CD14-positive monocyte (primary cell): ENCODE data around the gene HES6. TPM values are rescaled to one million over a fixed set of nuclear protein-coding genes. Genes with fewer than 3 reads are reported as not detected.
A peak's percentile ranks its signal among the peaks of the same experiment; 100 is the strongest.

ENCODE experiments used
- DNase-seq, 3 donors: peaks; one replicate each; pipeline ENCODE4 v3.0.0-alpha.2; 2011 to 2022
- H2AFZ ChIP-seq: 2 replicates; pipeline ENCODE4 v1.6.0; 2012; ENCODE audit warnings: mild to moderate bottlenecking, low read depth, low read length, inconsistent platforms; ENCODE audit not compliant: insufficient read depth, poor library complexity, severe bottlenecking
- H3K27ac ChIP-seq, 2 donors: 1 replicate in 1 of 2; 2 replicates in 1 of 2; pipeline ENCODE4 v1.5.1; 2012 to 2013; ENCODE audit warnings: low read length in 2 of 2, control low read depth in 1 of 2, inconsistent platforms in 1 of 2, low read depth in 1 of 2, mild to moderate bottlenecking in 1 of 2
- H3K27me3 ChIP-seq, 2 donors: one replicate each; pipeline versions ENCODE4 v1.6.0 to v1.6.1; 2011 to 2013; ENCODE audit warnings: low read length in 2 of 2; ENCODE audit not compliant: control insufficient read depth in 2 of 2, insufficient read depth in 2 of 2
- H3K36me3 ChIP-seq, 2 donors: replicated peaks in 1 of 2; 1 replicate in 1 of 2; 2 replicates in 1 of 2; pipeline versions ENCODE4 v1.5.1 to v1.6.1; 2012 to 2013; ENCODE audit warnings: low read length in 2 of 2, control low read depth in 1 of 2, inconsistent platforms in 1 of 2, mild to moderate bottlenecking in 1 of 2; ENCODE audit not compliant: insufficient read depth in 2 of 2, control insufficient read depth in 1 of 2
- H3K4me1 ChIP-seq, 2 donors: 1 replicate in 1 of 2; 2 replicates in 1 of 2; pipeline versions ENCODE4 v1.5.1 to v1.6.1; 2012 to 2013; ENCODE audit warnings: low read length in 2 of 2, control low read depth in 1 of 2, inconsistent platforms in 1 of 2, mild to moderate bottlenecking in 1 of 2, moderate library complexity in 1 of 2; ENCODE audit not compliant: insufficient read depth in 2 of 2, control insufficient read depth in 1 of 2
- H3K4me2 ChIP-seq: replicated peaks from 2 replicates; pipeline ENCODE3; 2012; ENCODE audit warnings: low read length, moderate library complexity, mild to moderate bottlenecking; ENCODE audit not compliant: poor library complexity, severe bottlenecking; ENCODE audit errors: extremely low read depth
- H3K4me3 ChIP-seq, 3 experiments: fragments of 200-600 bp in 1 of 3; sonication (generic) in 1 of 3; replicated peaks in 1 of 3; 1 replicate in 2 of 3; 2 replicates in 1 of 3; pipeline ENCODE4 v1.5.1; 2011 to 2013; ENCODE audit warnings: low read length in 3 of 3, mild to moderate bottlenecking in 3 of 3, control low read depth in 2 of 3, low read depth in 2 of 3, inconsistent platforms in 1 of 3, moderate library complexity in 1 of 3
- H3K79me2 ChIP-seq: 2 replicates; pipeline ENCODE4 v1.6.0; 2012; ENCODE audit warnings: mild to moderate bottlenecking, control low read depth, inconsistent platforms, low read length, moderate library complexity; ENCODE audit not compliant: insufficient read depth
- H3K9ac ChIP-seq: 2 replicates; pipeline ENCODE4 v1.6.0; 2017; ENCODE audit warnings: low read length, mild to moderate bottlenecking; ENCODE audit not compliant: insufficient read depth, poor library complexity, severe bottlenecking
- H3K9me3 ChIP-seq, 2 donors: replicated peaks in 1 of 2; 1 replicate in 1 of 2; 2 replicates in 1 of 2; pipeline versions ENCODE4 v1.5.1 to v1.6.1; 2012 to 2013; ENCODE audit warnings: low read length in 2 of 2, control low read depth in 1 of 2; ENCODE audit not compliant: control insufficient read depth in 1 of 2, insufficient read depth in 1 of 2
- H4K20me1 ChIP-seq: 2 replicates; pipeline ENCODE4 v1.6.0; 2012; ENCODE audit warnings: mild to moderate bottlenecking, low read length, control low read depth, moderate library complexity; ENCODE audit not compliant: insufficient read depth
- H3K27ac Mint-ChIP-seq, 7 donors: one replicate each; pipeline ENCODE4 v1.8.0; 2020; ENCODE audit warnings: mild to moderate bottlenecking in 7 of 7, mixed read lengths in 7 of 7, moderate library complexity in 6 of 7, inconsistent platforms in 2 of 7
- H3K27me3 Mint-ChIP-seq, 3 donors: one replicate each; pipeline ENCODE4 v1.8.0; 2021 to 2022; ENCODE audit warnings: low read depth in 3 of 3, mild to moderate bottlenecking in 3 of 3, mixed read lengths in 3 of 3, moderate library complexity in 3 of 3, inconsistent platforms in 1 of 3
- H3K36me3 Mint-ChIP-seq, 2 donors: one replicate each; pipeline ENCODE4 v1.8.0; 2020; ENCODE audit warnings: mixed read lengths in 2 of 2, inconsistent platforms in 1 of 2, mild to moderate bottlenecking in 1 of 2
- H3K4me1 Mint-ChIP-seq: one replicate; pipeline ENCODE4 v1.8.0; 2020; ENCODE audit warnings: mild to moderate bottlenecking, mixed read lengths
- H3K4me3 Mint-ChIP-seq, 2 donors: one replicate each; pipeline ENCODE4 v1.8.0; 2020; ENCODE audit warnings: mild to moderate bottlenecking in 2 of 2, mixed read lengths in 2 of 2, moderate library complexity in 1 of 2
- H3K9me3 Mint-ChIP-seq, 7 donors: one replicate each; pipeline ENCODE4 v1.8.0; 2020 to 2022; ENCODE audit warnings: mixed read lengths in 7 of 7, mild to moderate bottlenecking in 6 of 7, moderate library complexity in 6 of 7, inconsistent platforms in 2 of 7
- CTCF ChIP-seq: fragments of 200-600 bp; IDR thresholded peaks from one replicate; pipeline ENCODE4 v1.8.0; 2022; ENCODE audit warnings: antibody characterized with exemption, mild to moderate bottlenecking
- WGBS: methylation state at CpG from one replicate; pipeline ENCODE4 v1.1.5; 2013; ENCODE audit warnings: missing lambda C conversion rate; ENCODE audit not compliant: insufficient coverage; 5-methylcytosine and 5-hydroxymethylcytosine counted together
- intact Hi-C, 2 donors: fragments of 100-400 bp; cut with micrococcal nuclease; formaldehyde crosslinking; loops; one replicate each; pipeline versions ENCODE4 v1.15.0 to v1.15.1; 2023
- polyA plus RNA-seq, 3 donors: library from polyadenylated mRNA; depleted of rRNA in 1 of 3; unstranded in 2 of 3; stranded (reverse) in 1 of 3; fragments of 300-500 nt in 2 of 3; fragments of >200 nt in 1 of 3; fragmentation: Illumina TruSeq in 2 of 3; gene quantifications; 1 replicate in 2 of 3; 2 replicates in 1 of 3; pipeline ENCODE4 v1.2.3, GENCODE V29; 2012 to 2021

Gene HES6
- polyA plus RNA-seq, 3 donors = 2.1 to 4.0 (median 2.8) TPM

- Mint-ChIP-seq H3K27ac (peak overlapping the region in 1 of 7 donors; percentile 40), H3K27me3 (peaks cover 3 to 10% (median 5%) of the 10 kb centered on the region in 3 donors), H3K9me3 (peaks cover 0 to 5% (median under 1%) of the 10 kb centered on the region in 7 donors), H3K36me3 (peaks cover 5 to 17% of the 10 kb centered on the region in 2 donors), H3K4me1 (no peaks in the 10 kb centered on the region), H3K4me3 (peak overlapping the region; percentile 11 to 59)
- Histone ChIP-seq H3K4me2 (peak overlapping the region; percentile 30), H3K4me1 (no peaks in the 10 kb centered on the region), H2AFZ (peak overlapping the region; percentile 41), H4K20me1 (no peaks in the 10 kb centered on the region), H3K27ac (no peak overlapping the region), H3K27me3 (no peaks in the 10 kb centered on the region), H3K4me3 (peak overlapping the region in 1 of 3 experiments; percentile 8), H3K9me3 (peaks cover 0 to 5% of the 10 kb centered on the region in 2 donors), H3K9ac (no peak overlapping the region), H3K36me3 (no peaks in the 10 kb centered on the region), H3K79me2 (no peaks in the 10 kb centered on the region)
- DNase-seq = no peak
- no peak for TF ChIP-seq CTCF
- 90% methylated on average over 12 of the region's 23 CpGs for WGBS
- intact Hi-C loops = no loop called here
Measured at GRCh38 chr2:238220892-238221521, 18.8 kb downstream of the HES6 start.

- H3K4me1 Mint-ChIP-seq = no peaks in the 10 kb centered on the region
- DNase-seq = no peak
- Histone ChIP-seq H3K4me3 (no peak overlapping the region), H3K9ac (no peak overlapping the region), H3K4me2 (no peak overlapping the region), H3K9me3 (no peaks in the 10 kb centered on the region), H3K36me3 (no peaks in the 10 kb centered on the region), H4K20me1 (no peaks in the 10 kb centered on the region), H3K79me2 (no peaks in the 10 kb centered on the region), H2AFZ (peak overlapping the region; percentile 41), H3K4me1 (no peaks in the 10 kb centered on the region), H3K27ac (no peak overlapping the region), H3K27me3 (no peaks in the 10 kb centered on the region)
- TF ChIP-seq CTCF = no peak
- peaks cover 4 to 8% (median 5%) of the 10 kb centered on the region in 3 donors for H3K27me3 Mint-ChIP-seq
- no peak overlapping the region for H3K27ac Mint-ChIP-seq
- H3K4me3 Mint-ChIP-seq = no peak overlapping the region
- intact Hi-C loops = no loop called here
- H3K9me3 Mint-ChIP-seq = peaks cover 0 to 8% (median 0%) of the 10 kb centered on the region in 7 donors
- WGBS = 92% methylated on average over 9 of the region's 10 CpGs
- peaks cover 3 to 12% of the 10 kb centered on the region in 2 donors for H3K36me3 Mint-ChIP-seq
Measured at GRCh38 chr2:238220274-238220891, 19.5 kb downstream of the HES6 start.
